Prostate gland (tissue), 2 donors: ENCODE data around the gene SGSM1.

Source experiments
- POLR2A ChIP-seq: fragments of 450-650 bp; IDR thresholded peaks from one replicate; pipeline ENCODE4 v1.6.1; 2016; ENCODE audit warnings: antibody characterized with exemption, mild to moderate bottlenecking
- TF ChIP-seq, protein P1 (sequence below), 4 experiments: fragments of 200-600 bp in 2 of 4; fragments of 450-650 bp in 2 of 4; sonication (generic) in 2 of 4; IDR thresholded peaks; 1 replicate in 3 of 4; 2 replicates in 1 of 4; pipeline ENCODE4 v1.5.1; 2016 to 2019; ENCODE audit warnings: antibody characterized with exemption in 4 of 4, mild to moderate bottlenecking in 2 of 4, moderate library complexity in 2 of 4

- TF ChIP-seq, protein P1, sequence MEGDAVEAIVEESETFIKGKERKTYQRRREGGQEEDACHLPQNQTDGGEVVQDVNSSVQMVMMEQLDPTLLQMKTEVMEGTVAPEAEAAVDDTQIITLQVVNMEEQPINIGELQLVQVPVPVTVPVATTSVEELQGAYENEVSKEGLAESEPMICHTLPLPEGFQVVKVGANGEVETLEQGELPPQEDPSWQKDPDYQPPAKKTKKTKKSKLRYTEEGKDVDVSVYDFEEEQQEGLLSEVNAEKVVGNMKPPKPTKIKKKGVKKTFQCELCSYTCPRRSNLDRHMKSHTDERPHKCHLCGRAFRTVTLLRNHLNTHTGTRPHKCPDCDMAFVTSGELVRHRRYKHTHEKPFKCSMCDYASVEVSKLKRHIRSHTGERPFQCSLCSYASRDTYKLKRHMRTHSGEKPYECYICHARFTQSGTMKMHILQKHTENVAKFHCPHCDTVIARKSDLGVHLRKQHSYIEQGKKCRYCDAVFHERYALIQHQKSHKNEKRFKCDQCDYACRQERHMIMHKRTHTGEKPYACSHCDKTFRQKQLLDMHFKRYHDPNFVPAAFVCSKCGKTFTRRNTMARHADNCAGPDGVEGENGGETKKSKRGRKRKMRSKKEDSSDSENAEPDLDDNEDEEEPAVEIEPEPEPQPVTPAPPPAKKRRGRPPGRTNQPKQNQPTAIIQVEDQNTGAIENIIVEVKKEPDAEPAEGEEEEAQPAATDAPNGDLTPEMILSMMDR (IDR thresholded peaks at IDR 0.05) = no peak
- no peak for TF ChIP-seq POLR2A
Observed at GRCh38 chr22:24813861-24814770, 8.1 kb downstream of the SGSM1 start.
